A673 (cell line): ENCODE measurements around the gene TTBK2.

Experiments used
- EZH2 ChIP-seq: fragments of 200-600 bp; sonication (generic); IDR thresholded peaks from 2 replicates; pipeline ENCODE4 v1.6.1; 2017; ENCODE audit warnings: borderline replicate concordance, low read depth, mild to moderate bottlenecking, mixed read lengths, antibody characterized with exemption, low read length; ENCODE audit not compliant: poor library complexity, severe bottlenecking
- TF ChIP-seq, protein P1 (sequence below): fragments of 300-800, 200-600 bp; sonication (generic); conservative IDR thresholded peaks from 2 replicates; pipeline ENCODE4 v1.5.1; 2017; ENCODE audit warnings: low read depth, mild to moderate bottlenecking, antibody characterized with exemption, low read length, moderate library complexity, mixed read lengths

DNA sequence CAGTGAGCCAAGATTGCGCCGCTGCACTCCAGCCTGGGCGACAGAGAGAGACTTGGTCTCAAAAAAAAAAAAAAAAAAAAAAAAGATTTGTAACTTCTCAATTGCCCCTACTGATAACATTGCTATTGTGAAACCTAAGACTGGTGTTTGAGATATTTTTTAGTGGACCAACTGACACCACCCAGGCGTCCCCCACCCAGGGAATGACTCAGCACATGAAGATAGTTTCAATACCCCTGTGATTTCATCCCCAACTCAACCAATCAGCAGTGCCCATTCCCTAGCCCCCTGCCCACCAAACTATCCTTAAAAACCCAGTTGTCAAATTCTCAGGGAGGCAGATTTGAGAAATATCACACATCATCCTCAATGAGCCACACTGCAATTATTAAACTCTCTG, 76.9 kb downstream of the TTBK2 start:
- TF ChIP-seq, protein P1, sequence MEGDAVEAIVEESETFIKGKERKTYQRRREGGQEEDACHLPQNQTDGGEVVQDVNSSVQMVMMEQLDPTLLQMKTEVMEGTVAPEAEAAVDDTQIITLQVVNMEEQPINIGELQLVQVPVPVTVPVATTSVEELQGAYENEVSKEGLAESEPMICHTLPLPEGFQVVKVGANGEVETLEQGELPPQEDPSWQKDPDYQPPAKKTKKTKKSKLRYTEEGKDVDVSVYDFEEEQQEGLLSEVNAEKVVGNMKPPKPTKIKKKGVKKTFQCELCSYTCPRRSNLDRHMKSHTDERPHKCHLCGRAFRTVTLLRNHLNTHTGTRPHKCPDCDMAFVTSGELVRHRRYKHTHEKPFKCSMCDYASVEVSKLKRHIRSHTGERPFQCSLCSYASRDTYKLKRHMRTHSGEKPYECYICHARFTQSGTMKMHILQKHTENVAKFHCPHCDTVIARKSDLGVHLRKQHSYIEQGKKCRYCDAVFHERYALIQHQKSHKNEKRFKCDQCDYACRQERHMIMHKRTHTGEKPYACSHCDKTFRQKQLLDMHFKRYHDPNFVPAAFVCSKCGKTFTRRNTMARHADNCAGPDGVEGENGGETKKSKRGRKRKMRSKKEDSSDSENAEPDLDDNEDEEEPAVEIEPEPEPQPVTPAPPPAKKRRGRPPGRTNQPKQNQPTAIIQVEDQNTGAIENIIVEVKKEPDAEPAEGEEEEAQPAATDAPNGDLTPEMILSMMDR: no peak
- no peak for TF ChIP-seq EZH2
